Right atrium auricular region (tissue), 2 donors: ENCODE measurements around the gene SGO2. TPM values are rescaled to one million over a fixed set of nuclear protein-coding genes. Genes with fewer than 3 reads are reported as not detected.

Source experiments
- DNase-seq: peaks from one replicate; pipeline ENCODE4 v3.0.0-alpha.2; 2019; ENCODE audit warnings: low spot score
- H3K27ac ChIP-seq, 2 donors: fragments of 200-600 bp; sonication (generic); 1 replicate in 1 of 2; 2 replicates in 1 of 2; pipeline ENCODE4 v1.5.1; 2016 to 2019
- H3K27me3 ChIP-seq, 2 donors: fragments of 200-600 bp; sonication (generic); one replicate each; pipeline versions ENCODE4 v1.5.1 to v1.6.0; 2017 to 2019
- H3K36me3 ChIP-seq: fragments of 200-600 bp; sonication (generic); one replicate; pipeline ENCODE4 v1.5.1; 2016
- H3K4me1 ChIP-seq, 2 donors: fragments of 200-600 bp; sonication (generic); one replicate each; pipeline versions ENCODE4 v1.5.1 to v1.6.0; 2017 to 2019
- H3K4me3 ChIP-seq, 2 donors: fragments of 200-600 bp; sonication (generic); 1 replicate in 1 of 2; 2 replicates in 1 of 2; pipeline ENCODE4 v1.5.1; 2017 to 2019; ENCODE audit warnings: mild to moderate bottlenecking in 1 of 2, moderate library complexity in 1 of 2
- H3K9me3 ChIP-seq, 2 donors: fragments of 200-600 bp; sonication (generic); one replicate each; pipeline ENCODE4 v1.5.1; 2019
- total RNA-seq, 2 donors: library from RNA; depleted of rRNA; stranded (reverse); fragments of >200 nt; gene quantifications; one replicate each; pipeline ENCODE4 v1.1.0, GENCODE V29; 2016
- TF ChIP-seq, protein P1 (sequence below), 2 donors: fragments of 200-600 bp; sonication (generic); IDR thresholded peaks; one replicate each; pipeline ENCODE4 v1.5.1; 2019; ENCODE audit warnings: antibody characterized with exemption in 2 of 2

Gene SGO2
- total RNA-seq, 2 donors from 2014 or later = 1.9 to 2.5 TPM

DNA sequence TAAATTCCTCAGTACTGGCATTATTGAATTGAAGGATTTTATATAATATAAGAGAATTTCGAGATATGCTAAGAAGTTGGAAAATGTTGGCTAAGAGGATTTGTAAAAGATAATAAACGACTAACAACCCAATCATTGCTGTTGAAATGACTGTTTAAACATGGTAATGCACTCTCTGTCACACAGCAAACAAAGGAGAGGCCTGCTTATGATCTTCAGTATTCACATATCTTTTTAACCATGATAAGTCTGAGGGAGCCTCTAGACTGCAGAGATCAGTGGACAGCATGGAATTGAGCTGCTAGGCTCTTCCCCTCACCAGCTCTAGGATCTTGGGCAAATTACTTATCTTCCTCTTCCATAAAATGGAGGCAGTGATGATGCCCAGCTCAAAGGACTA, 18.8 kb upstream of the SGO2 start:
- Histone ChIP-seq H3K27ac (no peak overlapping the region), H3K4me3 (no peak overlapping the region), H3K27me3 (no peaks in the 10 kb centered on the region), H3K36me3 (peaks cover 11% of the 10 kb centered on the region), H3K4me1 (peaks cover 0 to 19% of the 10 kb centered on the region in 2 donors), H3K9me3 (no peaks in the 10 kb centered on the region)
- no peak for DNase-seq
- TF ChIP-seq, protein P1, sequence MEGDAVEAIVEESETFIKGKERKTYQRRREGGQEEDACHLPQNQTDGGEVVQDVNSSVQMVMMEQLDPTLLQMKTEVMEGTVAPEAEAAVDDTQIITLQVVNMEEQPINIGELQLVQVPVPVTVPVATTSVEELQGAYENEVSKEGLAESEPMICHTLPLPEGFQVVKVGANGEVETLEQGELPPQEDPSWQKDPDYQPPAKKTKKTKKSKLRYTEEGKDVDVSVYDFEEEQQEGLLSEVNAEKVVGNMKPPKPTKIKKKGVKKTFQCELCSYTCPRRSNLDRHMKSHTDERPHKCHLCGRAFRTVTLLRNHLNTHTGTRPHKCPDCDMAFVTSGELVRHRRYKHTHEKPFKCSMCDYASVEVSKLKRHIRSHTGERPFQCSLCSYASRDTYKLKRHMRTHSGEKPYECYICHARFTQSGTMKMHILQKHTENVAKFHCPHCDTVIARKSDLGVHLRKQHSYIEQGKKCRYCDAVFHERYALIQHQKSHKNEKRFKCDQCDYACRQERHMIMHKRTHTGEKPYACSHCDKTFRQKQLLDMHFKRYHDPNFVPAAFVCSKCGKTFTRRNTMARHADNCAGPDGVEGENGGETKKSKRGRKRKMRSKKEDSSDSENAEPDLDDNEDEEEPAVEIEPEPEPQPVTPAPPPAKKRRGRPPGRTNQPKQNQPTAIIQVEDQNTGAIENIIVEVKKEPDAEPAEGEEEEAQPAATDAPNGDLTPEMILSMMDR (IDR thresholded peaks at IDR 0.05) = no peak

DNA sequence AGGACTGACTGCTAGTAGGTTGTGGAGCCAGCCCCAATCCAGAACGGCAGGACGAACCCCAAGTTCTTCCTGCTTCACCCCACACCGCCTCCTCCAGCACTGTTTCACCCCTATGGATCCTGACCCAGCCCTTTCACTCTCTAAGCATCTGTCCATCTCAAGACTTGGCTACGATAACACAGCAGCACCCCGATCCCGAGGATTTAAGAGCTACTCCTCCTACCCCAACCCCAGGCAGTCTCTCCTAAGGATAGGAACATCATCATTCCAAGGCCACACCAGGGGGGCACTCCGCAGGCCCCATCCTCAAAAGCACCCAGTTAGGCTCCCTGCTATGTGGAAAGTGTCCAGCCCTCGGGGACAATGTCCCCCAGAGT, 16.8 kb upstream of the SGO2 start:
- H3K4me1 ChIP-seq = peaks cover 0 to 19% of the 10 kb centered on the region in 2 donors
- peak overlapping the region; percentile 88 to 93 for H3K4me3 ChIP-seq
- peaks cover 10% of the 10 kb centered on the region for H3K36me3 ChIP-seq
- H3K27ac ChIP-seq = peak overlapping the region; percentile 87 to 88
- H3K27me3 ChIP-seq = no peaks in the 10 kb centered on the region
- no peaks in the 10 kb centered on the region for H3K9me3 ChIP-seq
- TF ChIP-seq, protein P1 (IDR thresholded peaks at IDR 0.05) = no peak
- DNase-seq = no peak

DNA sequence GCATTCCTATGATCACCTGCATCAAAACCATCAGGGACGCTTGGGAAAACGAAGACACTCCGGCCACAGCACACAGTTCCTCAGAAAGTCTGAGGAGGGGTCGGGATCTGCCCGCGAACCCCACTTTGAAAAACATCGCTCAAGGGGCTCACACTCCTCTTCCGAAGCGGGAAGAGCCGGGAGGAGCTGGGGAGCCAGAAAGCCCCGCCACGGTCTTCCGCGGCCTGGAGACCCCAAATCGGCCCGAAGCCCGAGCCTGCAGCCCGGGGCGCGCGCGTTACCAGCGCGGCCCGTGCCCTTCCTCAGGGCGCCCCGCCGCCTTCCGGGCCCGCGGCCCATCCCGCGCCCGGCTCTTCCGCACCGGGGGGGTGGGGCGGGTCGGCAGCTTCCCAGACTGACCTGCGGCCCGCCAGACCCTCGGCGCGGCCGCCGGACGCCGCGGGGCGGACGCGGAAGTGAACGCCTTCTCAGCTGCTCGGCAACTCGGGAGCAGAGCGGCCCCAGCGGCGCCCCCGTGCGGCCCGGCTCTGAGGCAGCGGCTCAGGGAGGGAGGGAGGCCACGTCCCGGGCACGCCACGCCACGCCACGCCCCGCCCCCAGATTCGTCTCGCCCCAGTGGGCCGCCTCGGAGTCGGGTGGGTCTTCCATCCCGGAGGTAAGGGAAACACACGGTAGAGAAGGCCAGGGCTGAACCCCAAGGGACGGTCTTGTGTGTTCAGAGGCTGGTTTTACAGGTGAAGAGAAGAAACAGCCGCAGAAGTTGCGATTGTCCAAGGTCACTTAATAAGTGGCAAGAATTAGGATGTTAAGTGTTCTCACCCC, 16.2 kb upstream of the SGO2 start, which contains the start of gene KCTD18:
TSS of gene KCTD18 (minus strand) at position 457 of the 822 bp plus-strand sequence. CDS start 3,052 bp downstream, outside the sequence.
- Histone ChIP-seq H3K4me1 (peaks cover 0 to 19% of the 10 kb centered on the region in 2 donors), H3K27me3 (no peaks in the 10 kb centered on the region), H3K27ac (peak within 1 kb of the TSS; percentile 87 to 88), H3K36me3 (peaks cover 4% of the 10 kb centered on the region), H3K9me3 (no peaks in the 10 kb centered on the region), H3K4me3 (peak within 1 kb of the TSS; percentile 88 to 93)
- peak; percentile 86 for DNase-seq
- TF ChIP-seq, protein P1 (IDR thresholded peaks at IDR 0.05) = peak; percentile 83 to 92

DNA sequence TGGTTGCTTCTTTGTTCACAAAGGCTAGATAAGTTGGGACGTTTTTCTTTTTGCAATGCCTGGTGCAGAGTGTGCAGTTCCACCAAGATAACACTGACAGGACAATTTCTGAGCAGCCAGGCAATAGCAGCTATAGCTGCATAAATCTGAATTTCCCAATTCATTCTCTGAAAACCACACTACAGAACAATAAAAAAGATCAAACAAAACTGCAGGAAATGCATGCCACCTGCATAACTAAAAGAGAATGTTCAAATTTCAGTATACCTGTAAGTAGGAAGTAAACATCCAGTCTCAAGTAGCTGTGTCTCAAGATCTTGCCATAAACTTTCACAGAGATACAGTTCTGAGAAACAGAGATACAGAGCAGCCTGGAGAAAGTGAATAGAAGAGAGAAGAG, 10.9 kb upstream of the SGO2 start:
- TF ChIP-seq, protein P1 (IDR thresholded peaks at IDR 0.05) = no peak
- Histone ChIP-seq H3K4me1 (peaks cover 0 to 6% of the 10 kb centered on the region in 2 donors), H3K9me3 (no peaks in the 10 kb centered on the region), H3K27ac (no peak overlapping the region), H3K4me3 (no peak overlapping the region), H3K27me3 (no peaks in the 10 kb centered on the region), H3K36me3 (no peaks in the 10 kb centered on the region)
- no peak for DNase-seq

DNA sequence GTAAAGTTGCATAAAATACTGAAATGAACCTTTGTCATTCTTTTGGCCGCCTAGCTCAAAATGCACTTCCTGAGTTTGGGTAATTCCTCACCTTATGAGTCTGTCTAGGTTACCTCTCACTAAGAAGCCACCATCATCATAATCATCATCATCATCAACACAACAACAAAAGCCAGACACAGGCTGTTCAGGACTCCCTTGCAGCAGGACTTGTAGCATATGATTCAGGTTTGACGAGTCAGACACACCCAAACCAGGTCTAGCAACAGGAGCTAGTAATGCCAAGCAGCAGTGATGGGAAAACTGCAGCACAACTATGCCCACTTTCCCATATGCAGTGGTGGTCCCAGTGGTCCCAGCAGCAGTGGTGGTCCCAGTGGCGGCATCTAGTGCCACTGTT, 2.8 kb upstream of the SGO2 start:
- Histone ChIP-seq H3K4me1 (peaks cover 0 to 8% of the 10 kb centered on the region in 2 donors), H3K4me3 (no peak overlapping the region), H3K27me3 (no peaks in the 10 kb centered on the region), H3K9me3 (no peaks in the 10 kb centered on the region), H3K27ac (no peak overlapping the region), H3K36me3 (no peaks in the 10 kb centered on the region)
- TF ChIP-seq, protein P1 (IDR thresholded peaks at IDR 0.05) = no peak
- no peak for DNase-seq
